ENCODE measurements around the gene GLO1.
"Not testable (repeated sequence)": the region's sequence is repeated elsewhere in the genome, so short reads cannot be mapped to it uniquely, and the experiment has no call there.

Gene GLO1

GRCh38 chr6:38703949-38704590, 1.1 kb upstream of the GLO1 start:
- DNase-seq, result no peak

- no peak for DNase-seq
These were observed 1.4 kb downstream of the GLO1 start for GRCh38 chr6:38701551-38701950.

- not testable (repeated sequence) for DNase-seq
These were observed 3.2 kb downstream of the GLO1 start for GRCh38 chr6:38699702-38700101.

GRCh38 chr6:38697846-38698245, 5.1 kb downstream of the GLO1 start:
- no peak for DNase-seq

GRCh38 chr6:38696345-38696744, 6.6 kb downstream of the GLO1 start:
- no peak for DNase-seq

GRCh38 chr6:38695933-38696332, 7.0 kb downstream of the GLO1 start:
- DNase-seq, result no peak

GRCh38 chr6:38695227-38695900, 7.6 kb downstream of the GLO1 start:
- no peak for DNase-seq

GRCh38 chr6:38688579-38689087, 14.3 kb downstream of the GLO1 start:
- no peak for DNase-seq

- no peak for DNase-seq
These were observed 15.4 kb downstream of the GLO1 start for GRCh38 chr6:38687549-38687948.

GRCh38 chr6:38687043-38687353, 15.9 kb downstream of the GLO1 start:
- DNase-seq, result no peak

GRCh38 chr6:38686270-38687042, 16.5 kb downstream of the GLO1 start:
- no peak for DNase-seq

GRCh38 chr6:38684904-38685303, 18.0 kb downstream of the GLO1 start:
- no peak for DNase-seq

GRCh38 chr6:38684237-38684636, 18.7 kb downstream of the GLO1 start:
- no peak for DNase-seq

- no peak for DNase-seq
These were observed 21.1 kb downstream of the GLO1 start for GRCh38 chr6:38681850-38682249.

GRCh38 chr6:38679668-38680067, 23.3 kb downstream of the GLO1 start:
- no peak for DNase-seq

GRCh38 chr6:38678178-38678760, 24.7 kb downstream of the GLO1 start:
- DNase-seq, result no peak

GRCh38 chr6:38676974-38677544, 25.9 kb downstream of the GLO1 start:
- no peak for DNase-seq

GRCh38 chr6:38676236-38676973, 26.5 kb downstream of the GLO1 start:
- DNase-seq, result no peak

- no peak for DNase-seq
These were observed 29.4 kb downstream of the GLO1 start for GRCh38 chr6:38673397-38674165.

GRCh38 chr6:38671885-38672467, 31.0 kb downstream of the GLO1 start:
- peak; percentile 25 for DNase-seq
